Activated naive CD4-positive, alpha-beta T cell treated with anti-CD3 and anti-CD28 coated beads, Interleukin-2, amount 50 U/mL, for 16 hours (primary cell): Measurements from ENCODE around the gene TOMM40L.

Source experiments
- DNase-seq: peaks from one replicate; pipeline ENCODE4 v3.0.0-alpha.2; 2020

TOMM40L gene

DNA sequence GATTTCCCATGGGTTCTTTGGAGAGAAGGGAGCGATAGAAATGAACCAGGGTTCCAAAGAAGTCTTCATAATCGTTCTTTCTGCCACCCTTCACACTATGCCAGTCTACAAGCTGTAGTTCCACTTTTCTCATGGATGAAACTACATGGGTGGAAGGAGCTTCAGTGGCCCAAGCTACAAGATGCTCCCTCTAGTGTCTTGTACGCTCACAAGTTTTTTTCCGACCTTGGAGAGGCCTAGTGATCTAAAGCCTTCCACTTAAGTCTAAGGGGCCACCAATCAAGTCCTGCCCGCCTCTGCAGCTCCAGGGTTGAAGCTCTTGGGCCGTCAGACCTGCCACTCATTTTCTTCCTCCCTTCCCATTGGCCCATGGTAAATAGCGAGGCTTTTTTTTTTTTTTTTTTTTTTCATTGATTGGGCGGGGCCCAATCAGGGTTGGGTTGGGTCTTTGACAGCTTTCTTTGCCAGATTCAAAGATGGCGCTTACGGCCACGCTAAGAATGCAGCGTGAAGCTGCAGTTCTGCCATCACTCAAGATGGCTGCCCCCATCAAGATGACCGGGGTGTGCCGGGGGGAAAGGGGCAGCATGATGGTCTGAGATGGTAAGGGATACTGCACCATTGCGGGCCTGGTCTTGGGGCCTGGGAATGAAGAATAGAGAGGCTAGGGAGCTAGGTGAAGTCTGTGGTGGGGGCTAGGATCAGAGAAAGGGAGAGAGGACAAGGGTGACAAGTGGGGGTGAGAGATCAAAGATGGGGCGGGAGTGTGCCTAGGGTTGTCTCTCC, at the start of gene TOMM40L:
TSS of gene TOMM40L (plus strand) at position 527 of the 786 bp plus-strand sequence. CDS start 430 bp downstream, outside the sequence.
- peak; percentile 88 for DNase-seq

DNA sequence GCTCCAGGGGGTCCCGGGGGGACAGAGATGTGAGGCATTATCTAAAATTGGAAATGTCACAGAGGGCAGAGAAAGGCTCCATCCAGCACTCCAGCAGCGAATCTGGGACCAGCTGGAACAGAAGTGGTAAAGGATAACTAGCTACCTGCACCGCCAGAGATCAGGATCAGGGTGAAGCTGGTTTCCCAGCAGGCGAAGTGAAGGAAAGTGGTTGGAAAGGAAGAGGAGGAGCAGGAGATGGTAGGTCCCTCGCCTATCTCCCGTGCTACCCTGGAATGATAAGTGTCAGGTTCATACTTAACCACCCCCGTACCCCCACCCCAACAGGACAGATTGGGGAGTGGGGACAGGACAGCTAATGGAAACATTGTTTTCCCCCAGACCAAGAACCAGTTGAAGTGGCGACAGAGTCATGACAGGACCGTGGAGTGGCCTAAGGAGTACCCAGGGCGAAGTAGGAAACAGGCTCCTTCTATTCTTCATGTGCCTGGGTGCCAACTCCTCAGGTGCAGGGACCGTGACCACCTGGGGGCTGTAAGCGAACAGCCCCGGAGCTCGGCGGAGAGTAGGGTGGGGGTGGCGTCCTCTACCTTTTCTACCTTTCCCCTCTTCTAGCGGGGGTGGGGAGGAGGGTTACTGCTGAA, 49.3 kb upstream of the TOMM40L start:
- DNase-seq, result no peak

DNA sequence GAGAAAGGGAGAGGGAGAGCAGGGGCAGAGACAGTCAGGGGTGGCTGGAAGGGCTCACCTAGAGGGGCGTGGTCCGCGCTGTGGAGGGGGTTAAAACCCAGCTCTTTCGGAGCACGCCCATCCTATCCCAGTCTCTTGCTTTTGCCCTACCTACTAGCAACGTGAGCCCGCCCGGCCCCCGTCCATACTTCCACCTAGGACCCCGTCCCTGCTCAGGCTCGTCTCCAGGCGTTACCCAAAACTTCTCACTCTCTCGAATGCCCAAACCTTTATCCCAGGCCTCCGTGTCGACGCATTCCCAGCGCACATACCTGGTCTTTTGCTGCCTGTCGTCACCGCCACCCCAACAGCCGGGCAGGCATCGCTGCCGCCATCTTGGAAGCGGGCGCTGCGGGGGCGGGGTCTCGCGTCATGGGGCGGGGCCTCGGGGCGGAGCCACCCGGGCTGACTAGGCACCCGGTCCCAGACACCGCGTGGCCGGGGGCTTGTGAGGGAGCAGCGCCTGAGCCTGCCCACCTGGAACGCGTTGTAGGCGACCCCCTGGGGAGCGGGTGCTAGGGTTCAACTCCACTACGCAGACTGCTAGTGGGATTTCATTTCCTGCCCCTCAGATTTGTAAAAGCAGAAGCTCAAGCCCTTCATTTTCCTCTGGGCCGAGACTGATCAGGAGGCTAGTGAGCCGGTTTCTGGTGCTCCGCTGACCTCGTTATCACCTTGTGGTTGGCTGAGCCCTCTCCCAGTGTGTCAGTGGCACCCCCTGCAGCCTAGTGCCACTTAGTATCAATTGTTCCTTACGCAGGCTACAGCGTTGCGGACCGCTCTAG, 48.5 kb upstream of the TOMM40L start, which contains the start of gene B4GALT3:
TSS of gene B4GALT3 (minus strand) at position 396 of the 824 bp plus-strand sequence. CDS start 1,447 bp downstream, outside the sequence.
- DNase-seq, result peak; percentile 95

DNA sequence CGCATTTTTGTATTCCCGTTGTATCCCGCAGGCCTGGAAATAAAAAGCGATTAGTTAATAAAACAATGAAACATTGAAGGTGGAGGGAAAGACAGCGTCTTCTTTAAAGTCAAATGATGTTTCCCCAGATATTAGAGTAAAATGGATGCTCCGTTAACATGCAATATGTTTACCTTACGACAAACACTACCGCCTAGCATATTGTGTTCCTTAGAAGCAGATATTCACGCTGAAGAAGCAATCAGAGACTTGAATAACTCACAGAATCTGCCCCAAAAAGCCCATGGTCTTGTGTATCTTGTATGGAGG, 48.0 kb upstream of the TOMM40L start:
- DNase-seq, result no peak

DNA sequence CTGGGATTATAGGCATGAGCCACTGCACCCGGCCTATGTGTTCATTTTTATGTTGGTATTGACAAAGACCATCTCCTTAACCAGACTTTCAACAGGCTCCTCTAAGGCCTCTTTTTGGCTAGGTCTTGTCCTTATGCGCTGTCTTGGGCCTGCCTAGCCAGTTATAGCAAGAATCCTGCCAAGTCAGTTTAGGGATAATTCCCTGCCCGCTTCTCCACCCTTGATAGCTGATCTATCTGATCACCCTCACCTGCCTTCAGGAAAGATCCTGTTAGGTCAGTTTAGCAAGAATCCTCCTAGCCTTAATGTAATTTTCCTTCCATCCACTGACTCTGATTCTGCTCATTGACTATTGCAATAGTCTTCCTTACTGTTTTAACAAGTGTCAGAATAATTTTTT, 46.2 kb upstream of the TOMM40L start:
- DNase-seq, result no peak

DNA sequence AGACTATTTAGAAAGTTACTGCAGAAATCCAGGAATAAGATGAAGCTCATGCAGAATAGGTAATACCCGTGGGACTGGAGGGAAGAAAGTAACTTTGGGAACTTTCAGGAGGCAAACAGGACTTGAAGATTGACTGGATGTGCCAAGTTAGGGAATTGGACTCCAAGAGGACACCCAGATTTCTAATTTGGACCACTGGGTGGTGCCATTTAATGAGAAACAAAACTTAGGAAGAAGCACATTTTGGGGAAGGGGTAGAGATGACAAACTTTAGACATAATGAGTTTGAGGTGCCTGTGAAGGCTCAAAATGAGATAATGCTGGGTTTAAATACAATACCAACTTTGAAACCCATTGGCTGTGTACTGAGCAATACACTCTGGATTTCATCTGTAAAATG, 45.2 kb upstream of the TOMM40L start:
- DNase-seq, result no peak

DNA sequence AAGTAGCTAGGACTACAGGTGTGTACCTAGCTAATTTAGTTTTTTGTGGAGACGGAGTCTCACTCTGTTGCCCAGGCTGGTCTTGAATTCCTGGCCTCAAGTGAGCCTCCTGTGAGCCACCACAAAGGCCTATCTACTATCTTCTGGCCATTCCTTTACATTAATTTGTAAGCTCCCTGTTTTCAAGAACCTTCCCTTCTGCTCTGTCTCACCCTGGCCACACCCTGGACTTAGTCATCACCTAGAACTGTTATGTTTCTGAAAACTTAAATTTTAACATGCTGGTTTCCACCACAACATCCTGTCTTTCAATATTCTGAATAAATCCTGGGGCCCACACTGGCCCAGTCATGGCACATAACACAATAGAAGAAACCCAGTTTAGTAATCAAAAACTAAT, 43.6 kb upstream of the TOMM40L start:
- peak; percentile 65 for DNase-seq

DNA sequence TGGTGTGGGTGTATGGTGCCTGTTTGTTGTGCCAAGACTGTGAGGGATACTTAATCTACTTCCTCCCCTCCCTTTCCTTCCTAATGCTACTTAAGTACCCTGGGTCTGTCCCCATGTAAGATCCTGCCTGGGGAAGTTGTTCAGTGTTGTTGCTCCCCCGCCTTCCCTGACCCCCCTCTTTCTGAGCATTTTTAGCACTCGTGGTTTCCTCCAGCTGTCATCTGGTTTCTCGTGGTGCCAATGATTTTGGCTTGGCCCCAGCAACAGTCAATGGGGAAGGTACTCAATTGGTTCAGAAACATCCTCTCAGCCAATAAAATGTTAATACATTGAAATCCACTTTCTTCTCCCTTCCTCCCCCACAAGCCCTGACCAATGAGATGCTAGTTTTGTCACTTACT, 40.6 kb upstream of the TOMM40L start:
- peak; percentile 66 for DNase-seq

DNA sequence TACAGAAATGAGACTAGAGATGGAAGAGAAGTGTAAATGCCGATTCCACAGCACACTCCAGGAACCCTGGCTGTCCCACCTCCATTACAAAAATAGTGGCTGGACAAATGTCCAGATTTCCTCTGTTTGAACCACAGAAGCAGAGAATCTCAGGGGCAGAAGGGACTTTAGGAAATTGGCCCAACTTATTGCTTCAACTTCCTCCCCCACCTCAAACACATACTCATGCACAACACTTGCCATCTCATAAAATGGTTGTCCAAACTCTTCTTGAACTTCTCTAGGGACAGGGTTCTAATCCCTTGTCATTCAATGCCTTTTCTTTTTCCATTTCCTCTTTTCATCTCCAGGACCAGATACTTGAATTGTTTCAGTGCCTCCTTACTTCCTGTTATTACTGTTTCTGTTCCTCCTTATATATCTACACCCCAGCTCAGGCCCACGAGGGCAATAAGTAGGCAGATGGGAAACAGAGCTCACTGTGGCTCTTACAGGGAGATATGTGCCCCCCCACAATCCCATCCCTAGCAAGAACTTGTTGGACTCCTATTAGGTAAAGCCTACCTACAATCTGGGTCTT, 40.0 kb upstream of the TOMM40L start:
- DNase-seq, result no peak

DNA sequence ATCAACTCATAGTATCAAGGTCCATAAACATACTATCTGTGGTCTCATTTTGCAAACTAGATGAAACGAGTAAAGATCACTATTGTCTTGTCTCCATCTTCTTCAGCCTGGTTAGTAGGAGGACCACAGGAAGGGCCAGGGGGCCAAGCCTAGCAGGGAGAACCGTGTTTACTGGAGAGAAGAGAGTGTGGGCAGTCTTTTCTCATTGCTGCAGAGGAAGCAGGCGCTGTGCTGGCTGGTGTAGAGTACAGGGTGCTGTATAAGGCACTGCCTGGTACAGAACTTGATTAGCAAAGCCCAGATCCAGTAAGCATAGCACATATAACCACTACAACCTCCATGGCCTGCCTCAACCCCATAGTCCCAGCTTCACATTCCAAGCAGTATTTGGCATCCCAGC, 38.5 kb upstream of the TOMM40L start:
- DNase-seq, result no peak

DNA sequence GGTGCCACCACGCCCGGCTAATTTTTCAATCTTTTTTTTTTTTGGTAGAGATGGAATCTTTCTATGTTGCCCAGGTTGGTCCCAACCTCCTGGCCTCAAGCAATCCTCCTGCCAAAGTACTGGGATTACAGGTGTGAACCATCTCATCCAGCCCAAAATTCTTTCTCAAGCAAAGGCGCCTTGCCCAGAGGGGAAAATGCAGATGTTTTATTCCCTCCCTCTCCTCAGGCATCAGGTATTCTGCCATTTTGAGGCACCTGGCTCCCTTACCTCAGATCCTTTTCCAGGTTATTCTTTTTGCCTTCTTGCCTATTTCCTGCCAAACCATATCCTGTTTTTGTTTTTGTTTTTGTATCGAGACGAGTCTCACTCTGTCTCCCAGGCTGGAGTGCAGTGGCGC, 37.5 kb upstream of the TOMM40L start:
- DNase-seq, result no peak

DNA sequence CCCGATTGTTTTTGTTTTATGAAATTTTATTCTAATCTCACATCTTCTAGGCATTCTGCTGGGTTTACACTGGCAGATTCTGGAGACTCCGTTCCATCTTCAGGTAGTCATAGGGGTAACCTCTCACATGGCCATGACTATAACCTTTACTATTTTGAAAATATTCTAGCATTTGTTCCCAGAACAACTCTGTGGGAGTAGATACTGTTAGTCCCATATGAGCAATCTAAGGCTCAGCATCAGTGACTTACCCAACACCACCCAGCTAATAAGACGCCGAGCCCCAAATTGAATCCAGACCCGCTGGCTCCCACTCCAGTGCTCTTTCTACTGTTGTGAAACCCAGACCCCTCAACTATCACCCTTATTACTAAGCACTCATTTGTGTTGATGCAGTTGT, 36.8 kb upstream of the TOMM40L start:
- no peak for DNase-seq

DNA sequence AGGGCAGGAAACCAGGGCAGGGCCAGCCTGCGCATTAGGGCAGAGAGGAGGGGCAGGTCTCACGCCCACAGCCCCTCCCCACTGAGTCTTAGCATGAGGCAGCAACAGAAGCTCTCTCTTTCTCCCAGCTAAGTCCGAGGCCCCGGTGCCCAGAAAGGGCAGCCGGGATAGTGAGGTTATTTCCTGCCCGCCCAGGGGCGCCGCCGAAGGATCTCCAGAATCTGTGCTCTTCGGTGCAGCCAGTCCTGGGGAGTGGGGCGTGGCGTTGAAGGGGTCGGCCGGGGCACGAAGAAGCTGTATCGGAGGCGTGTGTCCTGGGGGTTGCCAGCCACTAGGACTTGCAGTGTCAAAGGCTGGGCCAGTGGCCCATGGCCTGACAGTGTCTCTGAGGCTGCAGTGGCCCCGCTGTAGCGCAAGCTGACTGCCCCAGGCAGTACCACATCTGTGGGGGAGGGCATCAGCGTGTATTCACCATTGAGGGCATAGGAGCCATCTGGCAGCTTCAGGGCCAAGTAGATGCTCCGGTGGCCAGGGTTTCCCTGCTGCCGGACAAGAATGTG, 34.8 kb upstream of the TOMM40L start:
- no peak for DNase-seq

DNA sequence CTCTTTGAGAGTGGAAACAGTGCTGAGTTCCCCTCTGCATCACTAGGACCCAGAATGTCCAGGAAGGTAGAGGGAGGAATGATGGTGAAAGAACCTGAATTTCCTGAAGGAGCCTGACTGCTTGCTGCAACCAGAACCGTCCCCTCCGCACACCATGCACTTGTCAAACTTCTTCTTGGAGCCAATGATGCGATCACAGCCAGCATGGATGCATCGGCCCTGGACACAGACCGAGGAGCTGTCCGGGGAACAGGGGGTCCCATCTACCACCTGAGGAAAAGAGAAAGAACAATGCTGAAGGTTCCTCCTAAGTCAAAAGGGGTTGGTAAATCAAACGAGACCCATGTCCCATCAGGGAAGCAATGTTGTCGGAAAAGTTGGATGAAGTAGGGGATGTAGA, 33.9 kb upstream of the TOMM40L start:
- DNase-seq, result no peak

DNA sequence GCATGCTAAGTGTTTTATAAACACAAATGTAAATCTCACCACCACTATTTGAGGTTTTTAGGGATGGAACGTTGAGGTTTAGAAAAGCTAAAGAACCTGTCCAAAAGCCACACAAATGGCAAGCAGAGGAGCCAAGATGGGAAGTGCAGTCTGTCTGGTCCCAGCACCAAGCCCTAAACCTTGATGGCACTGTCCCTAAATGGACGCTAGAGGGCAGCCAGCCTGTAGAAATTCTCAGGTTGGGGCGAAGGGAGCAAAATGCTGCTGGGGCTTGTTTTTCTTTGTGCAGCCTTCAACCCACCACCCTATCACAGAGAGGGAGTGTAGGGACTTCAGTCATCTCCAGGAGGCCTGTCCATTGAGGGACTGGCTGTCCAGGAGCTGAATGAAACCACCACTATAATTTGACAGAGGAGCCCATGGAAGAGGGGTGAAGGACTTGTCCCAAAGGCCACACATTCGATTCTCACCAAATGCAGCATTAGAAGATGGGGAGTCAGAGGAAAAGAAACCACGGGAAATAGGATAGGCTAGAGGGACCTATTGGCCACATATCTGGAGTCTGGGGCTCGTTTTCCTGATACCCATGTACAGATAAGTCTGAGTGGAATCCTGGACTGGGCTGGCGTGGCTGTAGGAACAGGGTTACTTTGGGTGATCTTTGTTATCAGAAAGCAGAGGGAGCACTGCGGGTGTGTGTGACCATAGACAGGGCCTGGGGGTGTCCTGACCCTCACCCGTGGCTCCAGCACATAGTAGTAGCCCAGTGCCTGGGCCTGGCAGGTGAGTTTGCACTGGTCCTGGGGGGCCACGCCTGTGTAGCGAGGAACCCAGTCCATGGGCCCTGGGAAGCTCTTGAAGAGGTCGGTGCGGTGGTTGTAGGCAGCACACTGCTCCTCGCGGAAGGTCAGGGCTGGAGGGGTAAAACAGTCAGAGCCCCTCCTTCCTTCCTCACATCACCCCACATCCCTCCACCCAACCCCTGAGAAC, 33.1 kb upstream of the TOMM40L start:
- DNase-seq, result peak; percentile 66

DNA sequence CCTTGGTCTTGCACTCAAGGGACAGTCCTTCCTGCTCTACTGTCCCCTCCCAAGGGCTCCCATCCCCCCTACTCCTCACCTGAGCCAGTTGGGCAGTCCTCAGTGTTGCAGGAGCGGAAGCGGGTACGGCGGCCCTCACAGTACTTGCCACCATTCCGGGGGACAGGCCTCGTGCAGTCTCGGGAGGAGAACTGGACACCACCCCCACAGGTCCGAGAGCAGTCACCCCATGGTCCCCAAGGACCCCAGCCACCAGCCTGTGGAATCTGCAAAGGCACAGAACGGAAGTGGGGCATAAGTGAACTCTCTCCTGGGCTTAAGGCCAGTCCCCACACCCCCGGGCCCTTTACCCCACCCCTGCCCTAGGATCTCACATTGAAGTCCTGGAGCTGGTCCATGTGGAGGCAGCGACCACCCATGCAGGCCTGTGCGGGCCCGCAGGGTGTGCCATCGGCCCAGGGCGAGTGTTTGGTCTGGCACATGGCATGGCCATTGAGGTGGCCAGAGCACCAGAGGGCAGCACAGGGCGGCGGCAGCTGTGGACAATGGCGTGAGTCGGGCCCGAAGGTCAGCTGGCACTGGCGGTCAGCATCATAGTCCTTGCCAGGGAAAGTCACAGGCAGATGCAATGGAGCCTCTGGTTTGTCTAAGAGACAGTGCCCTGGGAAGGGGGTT, 32.2 kb upstream of the TOMM40L start:
- no peak for DNase-seq

DNA sequence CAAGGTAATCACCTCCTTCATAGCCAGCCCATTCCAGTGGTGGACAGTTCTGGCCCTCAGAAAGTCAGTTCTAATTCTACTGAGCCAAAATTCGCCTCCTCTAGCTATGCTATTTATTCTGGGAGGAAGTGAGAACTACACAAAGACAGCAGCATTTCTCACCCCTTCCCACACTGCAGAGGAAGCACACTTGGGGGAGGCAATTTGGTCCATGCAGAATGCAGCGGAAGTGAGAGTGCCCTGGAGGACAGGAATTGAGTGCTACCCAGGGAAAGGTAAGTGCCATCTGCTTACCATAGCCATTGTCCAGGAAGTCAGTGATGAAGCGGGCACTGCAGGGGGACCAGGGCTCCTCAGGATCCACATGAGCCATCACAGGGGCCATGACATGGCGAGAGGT, 30.7 kb upstream of the TOMM40L start:
- no peak for DNase-seq

DNA sequence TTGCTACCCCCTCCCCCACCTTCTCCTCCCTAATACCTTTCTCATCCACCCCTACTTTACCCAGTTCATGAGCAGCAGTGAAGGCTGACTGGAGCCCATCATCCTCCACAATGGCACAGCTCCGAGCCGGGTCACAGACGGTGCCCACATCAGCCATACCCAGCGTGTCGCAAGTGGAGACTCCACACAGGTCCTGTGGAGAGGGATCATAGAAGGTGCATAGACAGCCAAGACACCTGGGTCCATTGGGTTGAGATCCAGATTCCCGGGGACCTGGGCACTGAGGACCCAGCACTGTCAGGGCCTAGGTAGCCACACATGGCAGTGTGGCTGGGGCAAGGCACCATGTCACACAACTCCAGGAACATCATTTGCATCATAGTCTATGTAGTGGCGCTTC, 29.7 kb upstream of the TOMM40L start:
- no peak for DNase-seq

DNA sequence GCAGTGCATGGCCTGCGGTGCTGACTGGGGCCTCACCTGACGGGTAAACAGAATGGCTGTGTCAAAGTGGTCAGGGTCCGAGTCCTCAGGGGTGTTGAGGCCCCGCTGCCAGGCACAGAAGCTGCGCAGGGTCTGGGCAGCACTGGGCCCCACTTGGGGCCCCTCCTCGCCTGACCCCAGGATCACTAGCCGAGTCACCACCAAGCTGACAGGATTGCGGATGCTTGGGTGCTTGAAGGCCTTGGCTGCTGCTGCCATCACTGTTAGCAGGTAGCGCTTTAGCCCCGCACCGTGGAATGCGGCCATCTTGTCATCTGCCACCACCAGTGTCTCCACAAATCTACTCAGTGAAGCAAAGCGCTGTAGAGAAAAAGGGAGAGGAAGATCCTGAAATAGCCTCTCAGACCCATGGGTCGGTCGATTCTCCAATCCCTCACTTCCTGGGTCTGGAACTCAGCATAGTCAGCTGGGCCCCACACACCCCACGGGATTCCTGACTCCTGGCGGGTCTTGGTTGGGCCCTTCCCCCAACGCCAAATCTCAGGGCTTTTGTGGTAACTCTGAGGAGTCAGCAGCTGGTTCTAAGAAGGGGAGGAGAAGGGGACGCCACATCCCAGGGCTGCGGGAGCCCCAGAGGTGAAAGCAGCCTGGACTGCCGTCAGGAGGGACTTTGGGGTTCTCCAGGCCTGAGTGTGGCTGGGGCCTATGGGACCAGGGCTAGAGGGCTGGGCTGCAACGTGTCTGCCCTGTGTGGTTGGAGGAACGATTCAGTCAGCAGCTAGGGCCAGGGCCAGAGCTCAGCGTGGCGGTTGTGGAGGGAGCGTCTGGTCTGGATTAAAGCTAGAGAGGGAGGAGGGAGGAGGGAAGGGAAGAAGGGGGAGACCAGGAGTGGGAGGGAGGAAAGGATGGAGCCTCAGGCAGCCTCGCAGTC, 29.1 kb upstream of the TOMM40L start:
- no peak for DNase-seq
